Fibroblast of skin of left biceps (primary cell): ENCODE results near the gene JCHAIN.
A peak's percentile ranks its signal among the peaks of the same experiment; 100 is the strongest.
"Not testable (repeated sequence)": the region's sequence is repeated elsewhere in the genome, so short reads cannot be mapped to it uniquely, and the experiment has no call there.

ENCODE experiments used
- DNase-seq, 2 experiments: peaks; one replicate each; pipeline ENCODE4 v3.0.0-alpha.2; 2013; ENCODE audit warnings: low read depth in 2 of 2

JCHAIN gene

GRCh38 chr4:70688795-70689231 is 22.5 kb upstream of the JCHAIN start:
- DNase-seq: no peak

GRCh38 chr4:70687821-70688794 is 21.8 kb upstream of the JCHAIN start, which contains the start of gene UTP3:
TSS of gene UTP3 (plus strand) at chr4:70688532. CDS start at chr4:70688678, 146 bp downstream.
- DNase-seq: peak; percentile 99

- no peak for DNase-seq
Measured at GRCh38 chr4:70687392-70687791, 21.1 kb upstream of the JCHAIN start.

GRCh38 chr4:70682142-70682541 is 15.8 kb upstream of the JCHAIN start:
- DNase-seq: not testable (repeated sequence)

GRCh38 chr4:70681704-70682103 is 15.4 kb upstream of the JCHAIN start:
- no peak for DNase-seq

GRCh38 chr4:70680934-70681333 is 14.6 kb upstream of the JCHAIN start:
- no peak for DNase-seq

- no peak for DNase-seq
Measured at GRCh38 chr4:70678383-70678999, 12.2 kb upstream of the JCHAIN start.

GRCh38 chr4:70676554-70677090 is 10.3 kb upstream of the JCHAIN start:
- DNase-seq: no peak

GRCh38 chr4:70674731-70675130 is 8.4 kb upstream of the JCHAIN start:
- DNase-seq: no peak

GRCh38 chr4:70674191-70674590 is 7.9 kb upstream of the JCHAIN start:
- DNase-seq: no peak

GRCh38 chr4:70671091-70671490 is 4.8 kb upstream of the JCHAIN start:
- DNase-seq: no peak

- DNase-seq: no peak
Measured at GRCh38 chr4:70670332-70671014, 4.2 kb upstream of the JCHAIN start.

- DNase-seq: no peak
Measured at GRCh38 chr4:70667740-70668535, 1.6 kb upstream of the JCHAIN start.

- DNase-seq: not testable (repeated sequence)
Measured at GRCh38 chr4:70661309-70661922, 4.9 kb downstream of the JCHAIN start.

- no peak for DNase-seq
Measured at GRCh38 chr4:70660106-70660505, 6.2 kb downstream of the JCHAIN start.

- DNase-seq: no peak
Measured at GRCh38 chr4:70658418-70658817, 7.9 kb downstream of the JCHAIN start.

GRCh38 chr4:70657326-70657725 is 9.0 kb downstream of the JCHAIN start:
- DNase-seq: no peak

- DNase-seq: no peak
Measured at GRCh38 chr4:70654605-70655011, 11.7 kb downstream of the JCHAIN start.

GRCh38 chr4:70651864-70652506 is 14.3 kb downstream of the JCHAIN start:
- no peak for DNase-seq

- DNase-seq: not testable (repeated sequence)
Measured at GRCh38 chr4:70650741-70651140, 15.6 kb downstream of the JCHAIN start.
